ENCODE measurements around the gene SERPINA4.

The SERPINA4 gene

DNA sequence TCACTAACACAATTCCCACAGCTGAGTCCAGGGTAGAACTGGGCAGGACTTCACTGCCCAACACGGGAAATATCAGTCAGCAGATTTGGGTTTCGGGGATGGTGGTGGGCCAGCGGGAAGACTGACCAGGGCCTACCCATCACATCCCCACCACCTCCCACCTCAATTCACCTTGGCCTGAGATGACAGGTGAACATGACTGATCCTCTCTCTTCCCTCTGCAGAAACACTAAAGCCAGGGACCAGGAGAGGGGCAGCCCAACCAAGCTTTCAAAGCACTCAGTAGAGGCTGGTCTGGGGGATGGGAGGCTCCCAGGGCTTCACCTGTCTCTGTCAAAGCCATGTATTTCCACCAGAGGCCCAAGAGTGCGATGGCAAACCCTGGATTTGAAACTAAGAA is 22.3 kb downstream of the SERPINA4 start:
- Histone ChIP-seq H3K4me3 (ENCODE audit: low read length) (no peak overlapping the region), H4K20me1 (ENCODE audit: control insufficient read depth, insufficient read depth, low read depth, low read length) (no peaks in the 10 kb centered on the region), H3K36me3 (ENCODE audit: control insufficient read depth, low read length) (no peaks in the 10 kb centered on the region), H3F3A (ENCODE audit: control insufficient read depth, insufficient read depth) (no peaks in the 10 kb centered on the region), H3K9me3 (ENCODE audit: control insufficient read depth, insufficient read depth, low read length) (no peaks in the 10 kb centered on the region), H3K79me2 (ENCODE audit: control insufficient read depth, low read length) (no peaks in the 10 kb centered on the region), H3K4me2 (ENCODE audit: low read length) (no peak overlapping the region), H3K27me3 (ENCODE audit: control insufficient read depth, low read length) (peaks cover 9% of the 10 kb centered on the region; the same call in 1 of the 2 replicates), H3K4me1 (ENCODE audit: control insufficient read depth, low read length) (no peaks in the 10 kb centered on the region), H3K27ac (ENCODE audit: low read depth, low read length) (no peak overlapping the region), H3K9me2 (replicated peaks; ENCODE audit: control insufficient read depth, low read length) (no peaks in the 10 kb centered on the region)
- no peak for TF ChIP-seq EZH2phosphoT487 (IDR thresholded peaks at IDR 0.05; ENCODE audit: borderline replicate concordance, low read length)
- TF ChIP-seq, protein P1, sequence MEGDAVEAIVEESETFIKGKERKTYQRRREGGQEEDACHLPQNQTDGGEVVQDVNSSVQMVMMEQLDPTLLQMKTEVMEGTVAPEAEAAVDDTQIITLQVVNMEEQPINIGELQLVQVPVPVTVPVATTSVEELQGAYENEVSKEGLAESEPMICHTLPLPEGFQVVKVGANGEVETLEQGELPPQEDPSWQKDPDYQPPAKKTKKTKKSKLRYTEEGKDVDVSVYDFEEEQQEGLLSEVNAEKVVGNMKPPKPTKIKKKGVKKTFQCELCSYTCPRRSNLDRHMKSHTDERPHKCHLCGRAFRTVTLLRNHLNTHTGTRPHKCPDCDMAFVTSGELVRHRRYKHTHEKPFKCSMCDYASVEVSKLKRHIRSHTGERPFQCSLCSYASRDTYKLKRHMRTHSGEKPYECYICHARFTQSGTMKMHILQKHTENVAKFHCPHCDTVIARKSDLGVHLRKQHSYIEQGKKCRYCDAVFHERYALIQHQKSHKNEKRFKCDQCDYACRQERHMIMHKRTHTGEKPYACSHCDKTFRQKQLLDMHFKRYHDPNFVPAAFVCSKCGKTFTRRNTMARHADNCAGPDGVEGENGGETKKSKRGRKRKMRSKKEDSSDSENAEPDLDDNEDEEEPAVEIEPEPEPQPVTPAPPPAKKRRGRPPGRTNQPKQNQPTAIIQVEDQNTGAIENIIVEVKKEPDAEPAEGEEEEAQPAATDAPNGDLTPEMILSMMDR (IDR thresholded peaks at IDR 0.05; ENCODE audit: low read depth, low read length, poor library complexity, severe bottlenecking), result no peak

DNA sequence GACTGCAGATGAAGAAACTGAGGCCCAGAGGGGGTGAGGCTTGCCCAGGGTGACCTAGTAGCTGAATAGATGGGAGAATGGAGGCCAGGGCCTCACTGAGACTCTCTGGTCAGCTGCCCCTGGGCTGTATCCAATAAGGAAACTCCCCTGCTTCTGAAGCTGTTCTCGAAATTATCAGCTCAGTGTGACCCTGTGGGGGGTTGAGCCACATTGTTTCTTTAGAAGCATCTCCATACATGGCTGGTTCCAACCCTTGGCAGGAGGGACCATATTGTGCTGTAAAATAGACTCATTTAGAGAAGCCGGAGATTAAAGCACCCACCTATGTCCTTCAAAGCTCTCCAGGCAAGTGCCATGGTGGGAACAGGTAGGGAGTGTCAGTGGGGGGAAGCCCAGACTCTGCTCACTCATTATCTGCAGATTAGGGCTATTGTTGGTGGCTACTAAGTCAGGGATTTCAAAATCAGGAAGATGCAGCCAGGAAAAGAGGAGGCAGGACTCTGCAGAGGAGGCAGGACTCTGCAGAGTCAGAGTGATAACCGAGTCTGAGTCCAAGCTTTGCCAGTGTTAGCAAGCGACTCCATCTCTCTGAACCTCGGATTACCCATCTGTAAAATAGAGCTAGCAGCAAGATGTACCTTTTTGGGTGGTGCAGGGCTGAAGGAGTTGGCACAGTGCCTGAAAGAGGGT is 23.5 kb downstream of the SERPINA4 start:
- no peaks in the 10 kb centered on the region for H3K4me1 ChIP-seq (ENCODE audit: control insufficient read depth, low read length)
- H3F3A ChIP-seq (ENCODE audit: control insufficient read depth, insufficient read depth), result no peaks in the 10 kb centered on the region
- no peaks in the 10 kb centered on the region for H4K20me1 ChIP-seq (ENCODE audit: control insufficient read depth, insufficient read depth, low read depth, low read length)
- H3K79me2 ChIP-seq (ENCODE audit: control insufficient read depth, low read length), result no peaks in the 10 kb centered on the region
- peaks cover 12% of the 10 kb centered on the region; the same call in 1 of the 2 replicates for H3K27me3 ChIP-seq (ENCODE audit: control insufficient read depth, low read length)
- no peak overlapping the region for H3K27ac ChIP-seq (ENCODE audit: low read depth, low read length)
- no peaks in the 10 kb centered on the region for H3K9me2 ChIP-seq (replicated peaks; ENCODE audit: control insufficient read depth, low read length)
- H3K4me3 ChIP-seq (ENCODE audit: low read length), result no peak overlapping the region
- H3K4me2 ChIP-seq (ENCODE audit: low read length), result no peak overlapping the region
- no peak for TF ChIP-seq EZH2phosphoT487 (IDR thresholded peaks at IDR 0.05; ENCODE audit: borderline replicate concordance, low read length)
- TF ChIP-seq, protein P1 (IDR thresholded peaks at IDR 0.05; ENCODE audit: low read depth, low read length, poor library complexity, severe bottlenecking), result no peak
- H3K9me3 ChIP-seq (ENCODE audit: control insufficient read depth, insufficient read depth, low read length), result no peaks in the 10 kb centered on the region
- no peaks in the 10 kb centered on the region for H3K36me3 ChIP-seq (ENCODE audit: control insufficient read depth, low read length)

DNA sequence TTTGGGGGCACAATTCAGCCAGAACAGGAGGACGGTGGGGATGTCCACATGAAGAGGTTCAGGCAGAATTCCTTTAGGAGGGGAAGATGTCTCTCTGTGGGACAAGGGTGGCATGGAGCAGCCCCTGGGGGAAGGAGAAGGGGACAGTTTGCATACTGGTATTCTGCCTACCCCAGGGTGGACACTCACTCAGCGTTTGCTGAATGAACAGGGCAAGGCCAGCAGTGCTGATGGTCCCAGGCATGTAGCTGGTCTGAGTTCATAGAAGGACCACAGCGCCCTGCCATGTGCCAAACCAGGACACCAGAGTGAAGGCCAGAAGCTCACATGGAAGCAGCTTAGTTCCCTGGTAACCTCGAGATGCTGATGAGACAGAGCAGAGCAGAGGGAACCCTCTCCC is 25.4 kb downstream of the SERPINA4 start:
- no peaks in the 10 kb centered on the region for H3K9me3 ChIP-seq (ENCODE audit: control insufficient read depth, insufficient read depth, low read length)
- no peaks in the 10 kb centered on the region for H3F3A ChIP-seq (ENCODE audit: control insufficient read depth, insufficient read depth)
- no peak overlapping the region for H3K27ac ChIP-seq (ENCODE audit: low read depth, low read length)
- H3K4me3 ChIP-seq (ENCODE audit: low read length), result no peak overlapping the region
- TF ChIP-seq EZH2phosphoT487 (IDR thresholded peaks at IDR 0.05; ENCODE audit: borderline replicate concordance, low read length), result no peak
- no peaks in the 10 kb centered on the region for H3K9me2 ChIP-seq (replicated peaks; ENCODE audit: control insufficient read depth, low read length)
- H4K20me1 ChIP-seq (ENCODE audit: control insufficient read depth, insufficient read depth, low read depth, low read length), result no peaks in the 10 kb centered on the region
- H3K79me2 ChIP-seq (ENCODE audit: control insufficient read depth, low read length), result no peaks in the 10 kb centered on the region
- no peak overlapping the region for H3K4me2 ChIP-seq (ENCODE audit: low read length)
- H3K4me1 ChIP-seq (ENCODE audit: control insufficient read depth, low read length), result no peaks in the 10 kb centered on the region
- peaks cover 12% of the 10 kb centered on the region; the same call in 1 of the 2 replicates for H3K27me3 ChIP-seq (ENCODE audit: control insufficient read depth, low read length)
- no peaks in the 10 kb centered on the region for H3K36me3 ChIP-seq (ENCODE audit: control insufficient read depth, low read length)

DNA sequence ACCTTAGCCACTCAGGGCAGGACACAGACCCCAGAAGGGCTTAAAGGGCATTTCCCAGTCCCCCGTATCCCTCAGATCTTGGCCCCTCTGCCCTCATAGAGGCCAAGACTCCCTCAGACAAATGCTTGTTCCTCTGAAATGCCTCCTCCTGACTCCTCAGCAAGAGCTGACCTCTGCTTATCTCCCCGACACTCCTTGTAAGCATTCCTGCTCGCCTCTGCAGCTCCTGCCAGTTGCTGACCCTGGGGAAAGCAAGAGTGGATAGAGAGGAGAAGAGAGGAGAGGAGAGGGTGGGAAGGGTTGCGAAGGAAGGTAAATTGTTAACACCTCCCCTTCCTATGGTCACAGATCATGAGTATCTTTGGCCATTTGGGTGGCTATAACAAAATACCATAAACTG is 27.1 kb downstream of the SERPINA4 start:
- Histone ChIP-seq H3K9me2 (replicated peaks; ENCODE audit: control insufficient read depth, low read length) (no peaks in the 10 kb centered on the region), H4K20me1 (ENCODE audit: control insufficient read depth, insufficient read depth, low read depth, low read length) (no peaks in the 10 kb centered on the region), H3K4me2 (ENCODE audit: low read length) (no peak overlapping the region), H3K4me1 (ENCODE audit: control insufficient read depth, low read length) (no peaks in the 10 kb centered on the region), H3K27ac (ENCODE audit: low read depth, low read length) (no peak overlapping the region), H3K79me2 (ENCODE audit: control insufficient read depth, low read length) (no peaks in the 10 kb centered on the region), H3K4me3 (ENCODE audit: low read length) (no peak overlapping the region), H3F3A (ENCODE audit: control insufficient read depth, insufficient read depth) (no peaks in the 10 kb centered on the region), H3K27me3 (ENCODE audit: control insufficient read depth, low read length) (peaks cover 12% of the 10 kb centered on the region; the same call in 1 of the 2 replicates), H3K36me3 (ENCODE audit: control insufficient read depth, low read length) (no peaks in the 10 kb centered on the region), H3K9me3 (ENCODE audit: control insufficient read depth, insufficient read depth, low read length) (no peaks in the 10 kb centered on the region)
- TF ChIP-seq EZH2phosphoT487 (IDR thresholded peaks at IDR 0.05; ENCODE audit: borderline replicate concordance, low read length), result no peak
- TF ChIP-seq, protein P1 (IDR thresholded peaks at IDR 0.05; ENCODE audit: low read depth, low read length, poor library complexity, severe bottlenecking), result no peak
